Measurements from ENCODE around the gene TMEM132D.
"Not testable (repeated sequence)": the region's sequence is repeated elsewhere in the genome, so short reads cannot be mapped to it uniquely, and the experiment has no call there.

The TMEM132D gene

GRCh38 chr12:129211862-129212630 lies 691.8 kb downstream of the TMEM132D start:
- no peak for DNase-seq

GRCh38 chr12:129208566-129208965 lies 695.3 kb downstream of the TMEM132D start:
- DNase-seq = no peak

GRCh38 chr12:129207084-129207483 lies 696.7 kb downstream of the TMEM132D start:
- no peak for DNase-seq

GRCh38 chr12:129203456-129203855 lies 700.4 kb downstream of the TMEM132D start:
- no peak for DNase-seq

- DNase-seq = no peak
Measured at GRCh38 chr12:129202109-129202814, 701.6 kb downstream of the TMEM132D start.

GRCh38 chr12:129201029-129201428 lies 702.8 kb downstream of the TMEM132D start:
- DNase-seq = no peak

- no peak for DNase-seq
Measured at GRCh38 chr12:129200576-129200975, 703.2 kb downstream of the TMEM132D start.

- no peak for DNase-seq
Measured at GRCh38 chr12:129196927-129197326, 706.9 kb downstream of the TMEM132D start.

- no peak for DNase-seq
Measured at GRCh38 chr12:129195081-129195480, 708.7 kb downstream of the TMEM132D start.

GRCh38 chr12:129193263-129193871 lies 710.5 kb downstream of the TMEM132D start:
- DNase-seq = peak; percentile 36 to 46

- DNase-seq = no peak
Measured at GRCh38 chr12:129190827-129191226, 713.0 kb downstream of the TMEM132D start.

- not testable (repeated sequence) for DNase-seq
Measured at GRCh38 chr12:129189879-129190278, 713.9 kb downstream of the TMEM132D start.

GRCh38 chr12:129186952-129187351 lies 716.9 kb downstream of the TMEM132D start:
- DNase-seq = no peak

- DNase-seq = no peak
Measured at GRCh38 chr12:129185855-129186254, 718.0 kb downstream of the TMEM132D start.

GRCh38 chr12:129184127-129184928 lies 719.5 kb downstream of the TMEM132D start:
- DNase-seq = no peak

- DNase-seq = no peak
Measured at GRCh38 chr12:129179941-129180553, 723.8 kb downstream of the TMEM132D start.

GRCh38 chr12:129169928-129170327 lies 733.9 kb downstream of the TMEM132D start:
- no peak for DNase-seq

- no peak for DNase-seq
Measured at GRCh38 chr12:129163861-129164260, 740.0 kb downstream of the TMEM132D start.

GRCh38 chr12:129163461-129163860 lies 740.4 kb downstream of the TMEM132D start:
- DNase-seq = no peak

GRCh38 chr12:129162805-129163204 lies 741.0 kb downstream of the TMEM132D start:
- DNase-seq = no peak

- no peak for DNase-seq
Measured at GRCh38 chr12:129161511-129161910, 742.3 kb downstream of the TMEM132D start.

GRCh38 chr12:129160282-129160681 lies 743.5 kb downstream of the TMEM132D start:
- DNase-seq = no peak
